Measurements from ENCODE around the gene GNAQ. TPM values are rescaled to one million over a fixed set of nuclear protein-coding genes. Genes with fewer than 3 reads are reported as not detected.
A peak's percentile ranks its signal among the peaks of the same experiment; 100 is the strongest.

Gene GNAQ
- polyA plus RNA-seq, 3 donors = 8.3 to 51.0 (median 9.6) TPM

GRCh38 chr9:77901771-77902170, 129.8 kb downstream of the GNAQ start:
- Histone ChIP-seq H4K20me1 (ENCODE audit: insufficient read depth, low read length) (peaks cover 86% of the 10 kb centered on the region), H3K9me3 (replicated peaks in 1 of 2; ENCODE audit: control insufficient read depth in 1 of 2, insufficient read depth in 1 of 2, low read length in 2 of 2) (no peaks in the 10 kb centered on the region), H3K27ac (ENCODE audit: low read depth in 1 of 2, low read length in 2 of 2) (peak overlapping the region in 1 of 2 donors; percentile 35), H3K36me3 (replicated peaks in 1 of 2; ENCODE audit: control insufficient read depth in 1 of 2, insufficient read depth in 2 of 2, low read length in 2 of 2) (peaks cover 15 to 61% of the 10 kb centered on the region in 2 donors), H3K4me2 (replicated peaks; ENCODE audit: extremely low read depth, low read length, poor library complexity, severe bottlenecking) (no peak overlapping the region), H3K27me3 (ENCODE audit: control insufficient read depth in 2 of 2, insufficient read depth in 2 of 2, low read length in 2 of 2) (no peaks in the 10 kb centered on the region), H3K4me3 (replicated peaks in 1 of 3; ENCODE audit: low read depth in 2 of 3, low read length in 3 of 3) (no peak overlapping the region), H3K79me2 (ENCODE audit: insufficient read depth, low read length) (peaks cover 99% of the 10 kb centered on the region), H3K9ac (ENCODE audit: insufficient read depth, low read length, poor library complexity, severe bottlenecking) (no peak overlapping the region), H2AFZ (ENCODE audit: insufficient read depth, low read depth, low read length, poor library complexity, severe bottlenecking) (no peak overlapping the region), H3K4me1 (ENCODE audit: control insufficient read depth in 1 of 2, insufficient read depth in 2 of 2, low read length in 2 of 2) (no peaks in the 10 kb centered on the region)
- TF ChIP-seq, protein P1, sequence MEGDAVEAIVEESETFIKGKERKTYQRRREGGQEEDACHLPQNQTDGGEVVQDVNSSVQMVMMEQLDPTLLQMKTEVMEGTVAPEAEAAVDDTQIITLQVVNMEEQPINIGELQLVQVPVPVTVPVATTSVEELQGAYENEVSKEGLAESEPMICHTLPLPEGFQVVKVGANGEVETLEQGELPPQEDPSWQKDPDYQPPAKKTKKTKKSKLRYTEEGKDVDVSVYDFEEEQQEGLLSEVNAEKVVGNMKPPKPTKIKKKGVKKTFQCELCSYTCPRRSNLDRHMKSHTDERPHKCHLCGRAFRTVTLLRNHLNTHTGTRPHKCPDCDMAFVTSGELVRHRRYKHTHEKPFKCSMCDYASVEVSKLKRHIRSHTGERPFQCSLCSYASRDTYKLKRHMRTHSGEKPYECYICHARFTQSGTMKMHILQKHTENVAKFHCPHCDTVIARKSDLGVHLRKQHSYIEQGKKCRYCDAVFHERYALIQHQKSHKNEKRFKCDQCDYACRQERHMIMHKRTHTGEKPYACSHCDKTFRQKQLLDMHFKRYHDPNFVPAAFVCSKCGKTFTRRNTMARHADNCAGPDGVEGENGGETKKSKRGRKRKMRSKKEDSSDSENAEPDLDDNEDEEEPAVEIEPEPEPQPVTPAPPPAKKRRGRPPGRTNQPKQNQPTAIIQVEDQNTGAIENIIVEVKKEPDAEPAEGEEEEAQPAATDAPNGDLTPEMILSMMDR (IDR thresholded peaks at IDR 0.05) = no peak
- Mint-ChIP-seq H3K36me3 (peaks cover 37 to 45% of the 10 kb centered on the region in 2 donors), H3K9me3 (peaks cover 0 to 1% (median 0%) of the 10 kb centered on the region in 7 donors), H3K4me1 (peaks cover 16% of the 10 kb centered on the region), H3K27me3 (ENCODE audit: low read depth in 3 of 3) (no peaks in the 10 kb centered on the region), H3K4me3 (no peak overlapping the region), H3K27ac (peak overlapping the region in 1 of 7 donors; percentile 65)
- no peak for DNase-seq
- WGBS (ENCODE audit: insufficient coverage) = no CpG with 5 or more reads among the region's 2 CpGs
- intact Hi-C loops (cut with micrococcal nuclease) = no loop called here

DNA sequence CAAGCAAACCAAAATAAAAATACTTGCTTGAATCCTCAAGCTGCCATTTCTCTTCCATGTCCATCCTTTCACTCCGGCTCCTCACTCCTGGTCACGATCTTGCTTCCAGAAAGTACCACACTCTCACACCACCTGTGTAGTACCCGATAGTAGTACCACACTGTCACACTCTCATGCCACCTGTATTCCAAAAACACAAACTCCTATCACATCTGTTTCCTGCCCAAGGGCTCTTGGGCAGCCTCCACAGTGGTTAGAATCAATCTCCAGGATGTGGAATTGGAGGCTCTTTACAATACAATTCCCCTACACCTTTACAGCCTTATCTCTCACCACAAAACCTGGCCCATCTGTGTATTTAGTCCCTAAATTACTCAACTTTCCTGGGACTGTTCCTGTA, 130.6 kb downstream of the GNAQ start:
- Mint-ChIP-seq H3K27me3 (ENCODE audit: low read depth in 3 of 3) (no peaks in the 10 kb centered on the region), H3K36me3 (peaks cover 37 to 43% of the 10 kb centered on the region in 2 donors), H3K4me1 (peaks cover 20% of the 10 kb centered on the region), H3K9me3 (peaks cover 0 to 1% (median 0%) of the 10 kb centered on the region in 7 donors), H3K4me3 (no peak overlapping the region), H3K27ac (peak overlapping the region in 5 of 7 donors; percentile 13 to 65 (median 50))
- TF ChIP-seq, protein P1 (IDR thresholded peaks at IDR 0.05) = no peak
- H3K9ac ChIP-seq (ENCODE audit: insufficient read depth, low read length, poor library complexity, severe bottlenecking) = no peak overlapping the region
- H3K9me3 ChIP-seq (replicated peaks in 1 of 2; ENCODE audit: control insufficient read depth in 1 of 2, insufficient read depth in 1 of 2, low read length in 2 of 2) = no peaks in the 10 kb centered on the region
- no peak overlapping the region for H3K4me3 ChIP-seq (replicated peaks in 1 of 3; ENCODE audit: low read depth in 2 of 3, low read length in 3 of 3)
- peaks cover 93% of the 10 kb centered on the region for H4K20me1 ChIP-seq (ENCODE audit: insufficient read depth, low read length)
- DNase-seq = no peak
- no peak overlapping the region for H3K4me2 ChIP-seq (replicated peaks; ENCODE audit: extremely low read depth, low read length, poor library complexity, severe bottlenecking)
- H3K79me2 ChIP-seq (ENCODE audit: insufficient read depth, low read length) = peaks cover 99% of the 10 kb centered on the region
- WGBS (ENCODE audit: insufficient coverage) = 59% methylated on average over 3 of the region's 3 CpGs
- peak overlapping the region in 1 of 2 donors; percentile 35 for H3K27ac ChIP-seq (ENCODE audit: low read depth in 1 of 2, low read length in 2 of 2)
- H3K36me3 ChIP-seq (replicated peaks in 1 of 2; ENCODE audit: control insufficient read depth in 1 of 2, insufficient read depth in 2 of 2, low read length in 2 of 2) = peaks cover 15 to 61% of the 10 kb centered on the region in 2 donors
- no peak overlapping the region for H2AFZ ChIP-seq (ENCODE audit: insufficient read depth, low read depth, low read length, poor library complexity, severe bottlenecking)
- H3K4me1 ChIP-seq (ENCODE audit: control insufficient read depth in 1 of 2, insufficient read depth in 2 of 2, low read length in 2 of 2) = no peaks in the 10 kb centered on the region
- H3K27me3 ChIP-seq (ENCODE audit: control insufficient read depth in 2 of 2, insufficient read depth in 2 of 2, low read length in 2 of 2) = no peaks in the 10 kb centered on the region
- intact Hi-C loops (cut with micrococcal nuclease) = no loop called here

Measured in CD14-positive monocyte (primary cell).